Activated T-cell treated with anti-CD3 and anti-CD28 coated beads, Interleukin-2, amount 50 U/mL, for 24 hours (primary cell): ENCODE data around the gene CA11.

Experiments
- DNase-seq: peaks from one replicate; pipeline ENCODE4 v3.0.0-alpha.2; 2020
- H3K27ac Mint-ChIP-seq: 2 replicates; pipeline ENCODE4 v1.8.0; 2020; ENCODE audit warnings: mild to moderate bottlenecking, mixed read lengths
- H3K27me3 Mint-ChIP-seq: 2 replicates; pipeline ENCODE4 v1.8.0; 2020; ENCODE audit warnings: mixed read lengths
- H3K36me3 Mint-ChIP-seq: 2 replicates; pipeline ENCODE4 v1.8.0; 2020; ENCODE audit warnings: low read depth, mixed read lengths
- H3K4me1 Mint-ChIP-seq: 2 replicates; pipeline ENCODE4 v1.8.0; 2020; ENCODE audit warnings: low read depth, mixed read lengths
- H3K4me3 Mint-ChIP-seq: 2 replicates; pipeline ENCODE4 v1.8.0; 2020; ENCODE audit warnings: mild to moderate bottlenecking, moderate library complexity, mixed read lengths
- H3K9me3 Mint-ChIP-seq: 2 replicates; pipeline ENCODE4 v1.8.0; 2020; ENCODE audit warnings: mixed read lengths

The CA11 gene

GRCh38 chr19:48609571-48610108 is 36.3 kb downstream of the CA11 start:
- peaks cover 18% of the 10 kb centered on the region for H3K36me3 Mint-ChIP-seq
- H3K4me1 Mint-ChIP-seq = peaks cover 4% of the 10 kb centered on the region
- no peaks in the 10 kb centered on the region for H3K9me3 Mint-ChIP-seq
- H3K27me3 Mint-ChIP-seq = no peaks in the 10 kb centered on the region
- no peak overlapping the region for H3K4me3 Mint-ChIP-seq
- H3K27ac Mint-ChIP-seq = no peak overlapping the region
- DNase-seq = no peak

GRCh38 chr19:48608798-48609263 is 37.2 kb downstream of the CA11 start:
- peak overlapping the region; percentile 73 for H3K27ac Mint-ChIP-seq
- H3K9me3 Mint-ChIP-seq = no peaks in the 10 kb centered on the region
- peaks cover 4% of the 10 kb centered on the region for H3K4me1 Mint-ChIP-seq
- peak; percentile 64 for DNase-seq
- no peak overlapping the region for H3K4me3 Mint-ChIP-seq
- peaks cover 10% of the 10 kb centered on the region for H3K36me3 Mint-ChIP-seq
- H3K27me3 Mint-ChIP-seq = no peaks in the 10 kb centered on the region

GRCh38 chr19:48607359-48607755 is 38.6 kb downstream of the CA11 start:
- no peak for DNase-seq
- peaks cover 4% of the 10 kb centered on the region for H3K4me1 Mint-ChIP-seq
- H3K27me3 Mint-ChIP-seq = no peaks in the 10 kb centered on the region
- H3K4me3 Mint-ChIP-seq = no peak overlapping the region
- no peaks in the 10 kb centered on the region for H3K9me3 Mint-ChIP-seq
- peaks cover 7% of the 10 kb centered on the region for H3K36me3 Mint-ChIP-seq
- no peak overlapping the region for H3K27ac Mint-ChIP-seq

GRCh38 chr19:48606463-48607358 is 39.3 kb downstream of the CA11 start, which contains the start of gene SPACA4:
SPACA4 (plus strand) TSS chr19:48606742; CDS start chr19:48606979, 237 bp downstream.
- Mint-ChIP-seq H3K9me3 (no peaks in the 10 kb centered on the region), H3K27ac (no peak within 1 kb of the TSS), H3K36me3 (peaks cover 3% of the 10 kb centered on the region), H3K27me3 (no peaks in the 10 kb centered on the region), H3K4me1 (peaks cover 4% of the 10 kb centered on the region), H3K4me3 (no peak within 1 kb of the TSS)
- DNase-seq = no peak

- DNase-seq = no peak
- peaks cover 3% of the 10 kb centered on the region for H3K36me3 Mint-ChIP-seq
- no peak overlapping the region for H3K27ac Mint-ChIP-seq
- H3K4me1 Mint-ChIP-seq = peaks cover 3% of the 10 kb centered on the region
- H3K4me3 Mint-ChIP-seq = no peak overlapping the region
- H3K9me3 Mint-ChIP-seq = no peaks in the 10 kb centered on the region
- no peaks in the 10 kb centered on the region for H3K27me3 Mint-ChIP-seq
Observed at GRCh38 chr19:48603850-48604249, 42.1 kb downstream of the CA11 start.

GRCh38 chr19:48603449-48603848 is 42.5 kb downstream of the CA11 start:
- DNase-seq = no peak
- Mint-ChIP-seq H3K27me3 (no peaks in the 10 kb centered on the region), H3K4me1 (no peaks in the 10 kb centered on the region), H3K27ac (no peak overlapping the region), H3K9me3 (no peaks in the 10 kb centered on the region), H3K36me3 (peaks cover 3% of the 10 kb centered on the region), H3K4me3 (no peak overlapping the region)

- no peak for DNase-seq
- Mint-ChIP-seq H3K4me3 (no peak overlapping the region), H3K4me1 (no peaks in the 10 kb centered on the region), H3K9me3 (no peaks in the 10 kb centered on the region), H3K36me3 (peaks cover 3% of the 10 kb centered on the region), H3K27ac (no peak overlapping the region), H3K27me3 (no peaks in the 10 kb centered on the region)
Observed at GRCh38 chr19:48603001-48603400, 43.0 kb downstream of the CA11 start.

GRCh38 chr19:48600679-48601417 is 45.1 kb downstream of the CA11 start:
- Mint-ChIP-seq H3K4me3 (no peak overlapping the region), H3K27ac (no peak overlapping the region), H3K9me3 (no peaks in the 10 kb centered on the region)

GRCh38 chr19:48598996-48599700 is 46.8 kb downstream of the CA11 start:
- Mint-ChIP-seq H3K27me3 (no peaks in the 10 kb centered on the region), H3K27ac (no peak overlapping the region), H3K4me3 (no peak overlapping the region), H3K36me3 (peaks cover 3% of the 10 kb centered on the region), H3K4me1 (peaks cover 9% of the 10 kb centered on the region), H3K9me3 (no peaks in the 10 kb centered on the region)
- DNase-seq = no peak

More at GRCh38 chr19:48600679-48601417, 45.1 kb downstream of the CA11 start:
- Mint-ChIP-seq H3K4me1 (peaks cover 7% of the 10 kb centered on the region), H3K27me3 (no peaks in the 10 kb centered on the region), H3K36me3 (peaks cover 3% of the 10 kb centered on the region)
- no peak for DNase-seq

GRCh38 chr19:48596679-48597465 is 49.1 kb downstream of the CA11 start:
- no peaks in the 10 kb centered on the region for H3K36me3 Mint-ChIP-seq
- DNase-seq = peak; percentile 63
- peak overlapping the region; percentile 74 for H3K4me3 Mint-ChIP-seq
- no peaks in the 10 kb centered on the region for H3K9me3 Mint-ChIP-seq
- peaks cover 11% of the 10 kb centered on the region for H3K4me1 Mint-ChIP-seq
- H3K27ac Mint-ChIP-seq = peak overlapping the region; percentile 90
- H3K27me3 Mint-ChIP-seq = no peaks in the 10 kb centered on the region

- H3K27me3 Mint-ChIP-seq = no peaks in the 10 kb centered on the region
- H3K9me3 Mint-ChIP-seq = no peaks in the 10 kb centered on the region
- peak overlapping the region; percentile 40 for H3K27ac Mint-ChIP-seq
- H3K36me3 Mint-ChIP-seq = no peaks in the 10 kb centered on the region
- H3K4me3 Mint-ChIP-seq = peak overlapping the region; percentile 74
- DNase-seq = no peak
- peaks cover 11% of the 10 kb centered on the region for H3K4me1 Mint-ChIP-seq
Observed at GRCh38 chr19:48596237-48596636, 49.8 kb downstream of the CA11 start.

- no peaks in the 10 kb centered on the region for H3K36me3 Mint-ChIP-seq
- no peak overlapping the region for H3K27ac Mint-ChIP-seq
- no peaks in the 10 kb centered on the region for H3K27me3 Mint-ChIP-seq
- H3K4me3 Mint-ChIP-seq = peak overlapping the region; percentile 74
- no peak for DNase-seq
- H3K4me1 Mint-ChIP-seq = peaks cover 11% of the 10 kb centered on the region
- no peaks in the 10 kb centered on the region for H3K9me3 Mint-ChIP-seq
Observed at GRCh38 chr19:48595833-48596232, 50.2 kb downstream of the CA11 start.

- Mint-ChIP-seq H3K4me3 (peak overlapping the region; percentile 16), H3K36me3 (no peaks in the 10 kb centered on the region), H3K4me1 (peaks cover 11% of the 10 kb centered on the region), H3K9me3 (no peaks in the 10 kb centered on the region), H3K27me3 (no peaks in the 10 kb centered on the region), H3K27ac (peak overlapping the region; percentile 37)
- no peak for DNase-seq
Observed at GRCh38 chr19:48595171-48595570, 50.8 kb downstream of the CA11 start.
